Heart left ventricle (tissue), 16 donors: ENCODE data around the gene ATP1A4. TPM values are rescaled to one million over a fixed set of nuclear protein-coding genes. Genes with fewer than 3 reads are reported as not detected.

Experiments
- ATAC-seq, 4 donors: fragments of 200-7000 bp; cut with Tn5 transposase; one replicate each; pipeline ENCODE4 v1.9.1; 2020 to 2022; ENCODE audit warnings: moderate library complexity in 4 of 4, mild to moderate bottlenecking in 3 of 4, moderate number of reproducible peaks in 1 of 4
- DNase-seq, 5 donors: peaks; one replicate each; pipeline ENCODE4 v3.0.0-alpha.2; 2020
- H3K27ac ChIP-seq, 12 donors: fragments of 200-600 bp; sonication (generic) in 4 of 12; one replicate each; pipeline versions ENCODE4 v1.5.0 to v1.8.0; 2016 to 2022; ENCODE audit warnings: mild to moderate bottlenecking in 2 of 12
- H3K27me3 ChIP-seq, 9 donors: fragments of 200-600 bp; sonication (generic) in 2 of 9; one replicate each; pipeline versions ENCODE4 v1.5.1 to v1.8.0; 2016 to 2022; ENCODE audit warnings: mild to moderate bottlenecking in 3 of 9
- H3K36me3 ChIP-seq, 9 donors: fragments of 200-600 bp; sonication (generic) in 2 of 9; one replicate each; pipeline versions ENCODE4 v1.5.0 to v1.8.0; 2018 to 2022; ENCODE audit warnings: mild to moderate bottlenecking in 2 of 9
- H3K4me1 ChIP-seq, 12 donors: fragments of 200-600 bp; sonication (generic) in 4 of 12; one replicate each; pipeline versions ENCODE4 v1.5.0 to v1.8.0; 2016 to 2022; ENCODE audit warnings: mild to moderate bottlenecking in 3 of 12
- H3K4me3 ChIP-seq, 12 donors: fragments of 200-600 bp; sonication (generic) in 4 of 12; one replicate each; pipeline versions ENCODE4 v1.5.0 to v1.8.0; 2017 to 2022; ENCODE audit warnings: mild to moderate bottlenecking in 9 of 12, moderate library complexity in 4 of 12
- H3K9me3 ChIP-seq, 12 donors: fragments of 200-600 bp; sonication (generic) in 4 of 12; one replicate each; pipeline versions ENCODE4 v1.5.0 to v1.8.0; 2016 to 2022; ENCODE audit warnings: mild to moderate bottlenecking in 1 of 12
- POLR2A ChIP-seq, 2 donors: fragments of 450-650 bp; IDR thresholded peaks; one replicate each; pipeline ENCODE4 v1.6.1; 2017; ENCODE audit warnings: antibody characterized with exemption in 2 of 2, mild to moderate bottlenecking in 2 of 2, moderate library complexity in 2 of 2
- WGBS, 4 donors: extraction: QIAGEN DNeasy Blood & Tissue Kit in 2 of 4; methylation state at CpG; one replicate each; pipeline versions ENCODE4 v1.1.5 to v1.1.7; 2013 to 2018; 5-methylcytosine and 5-hydroxymethylcytosine counted together
- intact Hi-C, 10 donors: fragments of 100-400 bp; cut with DNase I; formaldehyde crosslinking; loops; one replicate each; pipeline versions ENCODE4 v1.11.1 to v1.14.2; 2022
- polyA plus RNA-seq, 2 donors: library from polyadenylated mRNA; stranded (reverse); fragments of 200-250 nt; gene quantifications; one replicate each; pipeline ENCODE4 v1.2.3, GENCODE V29; 2013
- total RNA-seq, 9 donors: library from RNA; depleted of rRNA in 2 of 9; stranded (reverse); fragments of >200 nt in 2 of 9; fragmentation: NEBNext Ultra II Directional in 3 of 9; extraction: Animal tissue kit (Norgen Biotek cat#: 25700) in 3 of 9; gene quantifications; one replicate each; pipeline versions ENCODE4 v1.1.0 to v1.2.4, GENCODE V29; 2016 to 2023
- TF ChIP-seq, protein P1 (sequence below), 12 donors: fragments of 200-600 bp; sonication (generic) in 4 of 12; IDR thresholded peaks; one replicate each; pipeline versions ENCODE4 v1.5.0 to v1.8.0; 2018 to 2022; ENCODE audit warnings: antibody characterized with exemption in 12 of 12, mild to moderate bottlenecking in 5 of 12
- donor health status: ischemic (EF 13 %, LVEDD 7.1; RV severe dilation, severe dysfunction).
- donor health status: healthy with polysubstance abuse.
- donor health status: DM: no; HTN: yes; CAD: no.
- donor health status: DM: no; HTN: no; CAD: no.
- donor health status: ischemic (EF 25% LVEDD 6.9; RV normal size, moderate dysfunction).
- donor health status: ischemic (EF 25% LVEDD 5.7; RV mildly dilated, moderate dysfunction).
- donor health status: healthy.
- donor health status: DM: yes; HTN: yes; CAD: no.
- donor health status: ischemic (EF 35%, LVEDD 5.7; RV mildly dilated, moderate dysfunction).
- donor health status: nonischemic (EF 11% LVEDD 7.7; RV severe dilation, severe dysfunction).
- donor health status: DM: yes; HTN: yes; CAD: no.
- donor health status: PGD.
- donor health status: ischemic (EF 29% LVEDD 5.4; RV normal size, mild dysfunction).
- donor health status: nonischemic (EF 23%, LVEDD 6.1; RV moderate dilation, normal function).

ATP1A4 gene
- total and polyA plus RNA-seq, 11 donors: 0.09 to 1.3 (median 0.25) TPM; not detected in 6

DNA sequence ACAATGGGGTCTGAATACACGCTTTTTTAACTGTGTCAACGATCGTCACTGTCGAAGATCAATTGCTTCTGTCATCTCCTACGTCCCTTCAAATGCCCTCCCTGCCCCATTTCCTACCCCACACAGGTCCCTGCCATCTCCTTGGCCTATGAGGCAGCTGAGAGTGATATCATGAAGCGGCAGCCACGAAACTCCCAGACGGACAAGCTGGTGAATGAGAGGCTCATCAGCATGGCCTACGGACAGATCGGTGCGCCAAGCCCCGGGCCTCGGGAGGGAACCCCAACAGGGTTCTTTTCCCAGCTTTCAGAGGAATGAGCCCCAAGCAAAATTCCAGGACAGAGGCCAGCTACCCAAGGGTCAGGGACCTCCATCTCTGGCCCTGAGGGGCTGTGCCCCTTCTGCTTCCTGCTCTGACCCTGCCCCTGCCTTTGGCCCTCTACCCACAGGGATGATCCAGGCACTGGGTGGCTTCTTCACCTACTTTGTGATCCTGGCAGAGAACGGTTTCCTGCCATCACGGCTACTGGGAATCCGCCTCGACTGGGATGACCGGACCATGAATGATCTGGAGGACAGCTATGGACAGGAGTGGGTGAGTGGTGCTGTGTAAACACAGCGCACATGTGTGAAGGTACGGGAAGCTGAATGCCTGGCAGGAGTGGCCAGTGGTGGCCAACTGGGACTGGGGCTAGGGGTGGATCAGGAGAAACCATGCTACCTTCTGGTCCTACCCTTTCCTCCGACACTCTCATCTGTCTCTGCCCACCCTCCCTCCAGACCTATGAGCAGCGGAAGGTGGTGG is 15.1 kb upstream of the ATP1A4 start:
- H3K9me3 ChIP-seq: no peaks in the 10 kb centered on the region
- DNase-seq (no peak), ATAC-seq (no peak)
- peaks cover 0 to 31% (median 10%) of the 10 kb centered on the region in 12 donors for H3K4me1 ChIP-seq
- TF ChIP-seq, protein P1, sequence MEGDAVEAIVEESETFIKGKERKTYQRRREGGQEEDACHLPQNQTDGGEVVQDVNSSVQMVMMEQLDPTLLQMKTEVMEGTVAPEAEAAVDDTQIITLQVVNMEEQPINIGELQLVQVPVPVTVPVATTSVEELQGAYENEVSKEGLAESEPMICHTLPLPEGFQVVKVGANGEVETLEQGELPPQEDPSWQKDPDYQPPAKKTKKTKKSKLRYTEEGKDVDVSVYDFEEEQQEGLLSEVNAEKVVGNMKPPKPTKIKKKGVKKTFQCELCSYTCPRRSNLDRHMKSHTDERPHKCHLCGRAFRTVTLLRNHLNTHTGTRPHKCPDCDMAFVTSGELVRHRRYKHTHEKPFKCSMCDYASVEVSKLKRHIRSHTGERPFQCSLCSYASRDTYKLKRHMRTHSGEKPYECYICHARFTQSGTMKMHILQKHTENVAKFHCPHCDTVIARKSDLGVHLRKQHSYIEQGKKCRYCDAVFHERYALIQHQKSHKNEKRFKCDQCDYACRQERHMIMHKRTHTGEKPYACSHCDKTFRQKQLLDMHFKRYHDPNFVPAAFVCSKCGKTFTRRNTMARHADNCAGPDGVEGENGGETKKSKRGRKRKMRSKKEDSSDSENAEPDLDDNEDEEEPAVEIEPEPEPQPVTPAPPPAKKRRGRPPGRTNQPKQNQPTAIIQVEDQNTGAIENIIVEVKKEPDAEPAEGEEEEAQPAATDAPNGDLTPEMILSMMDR (IDR thresholded peaks at IDR 0.05): no peak
- no peak for TF ChIP-seq POLR2A (IDR thresholded peaks at IDR 0.05)
- intact Hi-C loops: no loop called here
- H3K4me3 ChIP-seq: no peak overlapping the region
- peak overlapping the region in 5 of 12 donors; percentile 57 to 72 (median 64) for H3K27ac ChIP-seq
- WGBS, 4 donors: 87 to 93% (median 90%) methylated on average over 22 of the region's 22 CpGs
- no peaks in the 10 kb centered on the region for H3K27me3 ChIP-seq
- H3K36me3 ChIP-seq: peaks cover 0 to 87% (median 51%) of the 10 kb centered on the region in 9 donors

DNA sequence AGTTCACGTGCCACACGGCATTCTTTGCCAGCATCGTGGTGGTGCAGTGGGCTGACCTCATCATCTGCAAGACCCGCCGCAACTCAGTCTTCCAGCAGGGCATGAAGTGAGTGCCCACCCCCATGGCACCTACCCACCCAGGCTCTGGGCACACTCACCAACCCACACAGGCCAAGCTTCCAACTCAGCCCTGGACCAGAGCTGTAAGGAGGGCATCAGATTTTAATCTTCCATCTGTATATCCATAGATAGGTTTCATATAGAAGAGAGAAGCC is 14.5 kb upstream of the ATP1A4 start:
- TF ChIP-seq, protein P1 (IDR thresholded peaks at IDR 0.05): no peak
- TF ChIP-seq POLR2A (IDR thresholded peaks at IDR 0.05): no peak

DNA sequence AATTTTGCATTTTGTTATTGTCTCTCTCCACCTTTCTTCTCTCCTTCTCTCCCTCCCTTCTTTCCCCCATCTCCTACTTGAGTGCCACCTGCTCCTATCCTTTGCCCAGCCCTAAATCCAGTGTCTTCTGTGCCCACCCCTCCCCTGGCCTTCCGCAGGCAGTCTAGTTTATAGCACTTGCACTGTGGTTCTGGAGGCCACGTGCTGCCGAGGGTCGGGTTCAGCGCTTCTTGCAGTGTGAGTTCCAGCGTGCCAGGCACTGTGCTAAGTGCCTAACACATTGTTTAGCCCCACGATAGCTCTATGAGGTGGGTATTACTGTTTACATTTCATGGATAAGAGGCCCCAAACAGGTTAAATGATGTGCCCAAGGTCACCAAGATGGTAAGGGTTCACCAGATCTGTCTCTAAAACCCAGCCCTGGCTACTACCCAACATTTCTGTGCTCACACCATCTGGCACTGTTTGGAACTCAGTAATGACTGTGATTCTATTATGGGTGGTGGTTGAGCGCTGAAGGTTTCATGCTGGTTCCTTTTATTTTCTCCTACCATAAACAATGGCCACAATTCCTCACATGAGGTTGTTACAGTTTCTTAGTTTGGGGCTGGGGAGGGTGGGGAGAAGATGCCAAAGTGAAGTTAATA is 14.1 kb upstream of the ATP1A4 start:
- WGBS, 4 donors: 81 to 89% (median 86%) methylated on average over 8 of the region's 8 CpGs
- peaks cover 0 to 23% (median 5%) of the 10 kb centered on the region in 12 donors for H3K4me1 ChIP-seq
- ATAC-seq (peak in 3 of 4 donors; percentile 55 to 62 (median 56)), DNase-seq (no peak)
- intact Hi-C loops: no loop called here
- no peaks in the 10 kb centered on the region for H3K9me3 ChIP-seq
- peaks cover 0 to 93% (median 55%) of the 10 kb centered on the region in 9 donors for H3K36me3 ChIP-seq
- peak overlapping the region in 8 of 12 donors; percentile 33 to 76 (median 62) for H3K27ac ChIP-seq
- no peak overlapping the region for H3K4me3 ChIP-seq
- TF ChIP-seq, protein P1 (IDR thresholded peaks at IDR 0.05): no peak
- no peak for TF ChIP-seq POLR2A (IDR thresholded peaks at IDR 0.05)
- H3K27me3 ChIP-seq: no peaks in the 10 kb centered on the region

More for the DNA sequence above, 14.5 kb upstream of the ATP1A4 start:
- 95 to 98% (median 97%) methylated on average over 5 of the region's 5 CpGs for WGBS, 4 donors
- Histone ChIP-seq H3K27me3 (no peaks in the 10 kb centered on the region), H3K9me3 (no peaks in the 10 kb centered on the region), H3K36me3 (peaks cover 0 to 88% (median 55%) of the 10 kb centered on the region in 9 donors), H3K27ac (peak overlapping the region in 8 of 12 donors; percentile 33 to 76 (median 62)), H3K4me3 (no peak overlapping the region), H3K4me1 (peaks cover 0 to 26% (median 6%) of the 10 kb centered on the region in 12 donors)
- ATAC-seq: no peak
- intact Hi-C loops: no loop called here
- DNase-seq: no peak

DNA sequence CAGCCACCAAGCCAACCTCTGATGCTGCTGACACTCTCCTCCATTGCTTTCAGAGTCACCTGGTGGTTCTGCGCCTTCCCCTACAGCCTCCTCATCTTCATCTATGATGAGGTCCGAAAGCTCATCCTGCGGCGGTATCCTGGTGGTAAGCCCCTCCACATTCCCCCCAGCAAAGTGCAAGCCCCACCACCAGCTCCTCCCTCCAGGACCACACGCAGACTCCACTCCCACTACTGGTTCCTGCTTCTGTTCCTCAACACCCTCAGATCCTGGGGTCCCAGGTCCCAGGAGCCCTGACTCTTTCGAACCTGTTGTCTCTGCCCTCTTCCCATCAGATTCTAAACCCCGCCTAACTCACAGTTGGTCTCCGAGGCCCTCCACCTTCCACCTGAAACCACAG is 11.6 kb upstream of the ATP1A4 start:
- Histone ChIP-seq H3K27me3 (no peaks in the 10 kb centered on the region), H3K36me3 (peaks cover 0 to 81% (median 44%) of the 10 kb centered on the region in 9 donors), H3K27ac (no peak overlapping the region), H3K4me3 (no peak overlapping the region), H3K9me3 (no peaks in the 10 kb centered on the region), H3K4me1 (peaks cover 0 to 15% (median 3%) of the 10 kb centered on the region in 12 donors)
- TF ChIP-seq, protein P1 (IDR thresholded peaks at IDR 0.05): no peak
- TF ChIP-seq POLR2A (IDR thresholded peaks at IDR 0.05): no peak
- no peak for DNase-seq
- intact Hi-C loops: no loop called here
- no peak for ATAC-seq
- WGBS, 4 donors: 86 to 92% (median 91%) methylated on average over 8 of the region's 8 CpGs
